Activated CD4-positive, alpha-beta T cell treated with anti-CD3 and anti-CD28 coated beads, Interleukin-2, amount 10 ng/mL, durations not matched to agents 7 days and 5 days (primary cell): ENCODE data around the gene GPRC5B. TPM values are rescaled to one million over a fixed set of nuclear protein-coding genes. Genes with fewer than 3 reads are reported as not detected.

Experiments
- CTCF ChIA-PET: fragments of 350-600 bp; sonication (Branson Sonifier 250); formaldehyde crosslinking; loops from one replicate; lab custom pipeline; 2021; ENCODE audit warnings: antibody characterized with exemption; lab: Charles Lee
- POLR2A ChIA-PET: fragments of 350-600 bp; sonication (Branson Sonifier 250); formaldehyde crosslinking; loops from one replicate; lab custom pipeline; 2021; ENCODE audit warnings: antibody characterized with exemption; lab: Charles Lee
- DNase-seq: peaks from one replicate; pipeline ENCODE4 v3.0.0-alpha.2; 2020
- H3K27ac Mint-ChIP-seq: one replicate; pipeline ENCODE4 v1.8.0; 2021; ENCODE audit warnings: mild to moderate bottlenecking, moderate library complexity, mixed read lengths
- H3K27me3 Mint-ChIP-seq: one replicate; pipeline ENCODE4 v1.8.0; 2021; ENCODE audit warnings: mixed read lengths
- H3K36me3 Mint-ChIP-seq: one replicate; pipeline ENCODE4 v1.8.0; 2021; ENCODE audit warnings: low read depth, mixed read lengths
- H3K4me1 Mint-ChIP-seq: one replicate; pipeline ENCODE4 v1.8.0; 2021; ENCODE audit warnings: mixed read lengths
- H3K4me3 Mint-ChIP-seq: one replicate; pipeline ENCODE4 v1.8.0; 2021; ENCODE audit warnings: mild to moderate bottlenecking, moderate library complexity, mixed read lengths
- H3K9me3 Mint-ChIP-seq: one replicate; pipeline ENCODE4 v1.8.0; 2021; ENCODE audit warnings: mixed read lengths
- total RNA-seq, 2 experiments: library from RNA; stranded (reverse); gene quantifications; one replicate each; pipeline ENCODE4 v1.2.3, GENCODE V29; 2021

GPRC5B gene
- total RNA-seq, 2 experiments from 2014 or later, result 0.25 to 0.42 TPM

DNA sequence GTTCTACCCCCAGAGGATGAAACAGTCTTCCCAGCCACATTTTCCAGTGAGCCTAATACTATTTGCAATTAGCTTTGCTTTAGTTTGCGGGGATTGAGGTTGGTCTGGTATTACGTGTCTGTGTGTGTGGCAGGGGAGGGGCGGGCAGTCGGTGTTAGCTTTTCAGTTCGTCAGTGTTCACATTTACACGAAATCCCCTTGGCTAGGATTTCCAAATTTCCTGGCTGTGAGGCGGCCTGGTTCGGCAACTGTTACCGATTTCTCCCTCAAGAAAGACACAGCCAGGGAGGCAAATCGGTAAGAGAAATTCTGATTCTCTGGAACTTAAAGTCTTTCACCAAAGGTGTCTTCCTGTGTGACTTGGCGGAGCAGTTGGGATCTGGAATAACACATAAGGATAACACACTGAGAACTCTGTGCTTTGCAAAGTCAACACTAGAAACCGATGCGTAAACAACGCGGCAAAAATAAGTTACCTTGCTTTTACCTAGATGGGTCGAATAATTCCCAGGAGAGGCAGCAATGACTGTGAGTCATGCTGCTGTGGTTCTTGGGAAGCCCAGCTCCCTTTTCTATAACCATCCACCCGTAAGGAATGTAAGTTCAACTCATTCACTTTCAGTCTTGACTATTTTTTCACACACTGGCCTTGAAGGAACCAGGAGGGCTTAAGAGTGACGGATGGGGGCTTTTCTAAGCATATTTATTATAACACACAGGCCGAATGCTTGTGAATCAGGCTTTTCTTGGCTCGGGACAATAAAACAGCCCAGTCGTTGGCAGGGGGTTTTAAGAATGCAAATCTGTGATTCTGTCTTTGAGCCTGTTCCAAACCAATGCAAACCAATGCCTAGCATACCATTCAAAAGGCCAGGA, 24.2 kb downstream of the GPRC5B start:
- Mint-ChIP-seq H3K9me3 (no peaks in the 10 kb centered on the region), H3K4me3 (no peak overlapping the region), H3K27me3 (no peaks in the 10 kb centered on the region), H3K36me3 (no peaks in the 10 kb centered on the region), H3K4me1 (no peaks in the 10 kb centered on the region), H3K27ac (no peak overlapping the region)
- ChIA-PET POLR2A (no interaction called here), CTCF (interaction anchor here (0.6 kb wide), 1 partner anchor 99 kb away, joined by 3 read pairs; no protein-coding TSS in a partner anchor)
- DNase-seq, result no peak

DNA sequence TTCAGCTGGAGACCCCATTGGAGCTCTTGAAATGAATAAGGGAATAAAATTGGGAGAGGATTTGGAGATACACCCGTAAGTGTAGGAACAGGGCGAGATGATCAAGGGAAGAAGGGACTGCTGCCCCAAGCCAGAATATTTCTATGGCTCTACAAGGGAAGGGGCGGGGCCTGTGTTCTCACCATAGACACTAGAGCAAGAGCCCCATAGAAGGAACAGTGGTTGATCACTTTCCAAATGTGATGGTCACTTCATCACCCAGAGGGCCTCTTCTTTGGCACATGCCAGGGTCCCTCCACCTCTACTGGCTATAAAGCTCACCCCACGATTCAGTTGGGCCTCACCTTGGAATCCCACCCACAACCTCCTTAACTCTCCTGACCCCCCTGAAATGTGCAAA, 25.0 kb downstream of the GPRC5B start:
- Mint-ChIP-seq H3K4me1 (no peaks in the 10 kb centered on the region), H3K36me3 (no peaks in the 10 kb centered on the region), H3K4me3 (no peak overlapping the region), H3K27me3 (no peaks in the 10 kb centered on the region), H3K9me3 (no peaks in the 10 kb centered on the region), H3K27ac (no peak overlapping the region)
- no peak for DNase-seq
- ChIA-PET CTCF (no interaction called here), POLR2A (no interaction called here)

DNA sequence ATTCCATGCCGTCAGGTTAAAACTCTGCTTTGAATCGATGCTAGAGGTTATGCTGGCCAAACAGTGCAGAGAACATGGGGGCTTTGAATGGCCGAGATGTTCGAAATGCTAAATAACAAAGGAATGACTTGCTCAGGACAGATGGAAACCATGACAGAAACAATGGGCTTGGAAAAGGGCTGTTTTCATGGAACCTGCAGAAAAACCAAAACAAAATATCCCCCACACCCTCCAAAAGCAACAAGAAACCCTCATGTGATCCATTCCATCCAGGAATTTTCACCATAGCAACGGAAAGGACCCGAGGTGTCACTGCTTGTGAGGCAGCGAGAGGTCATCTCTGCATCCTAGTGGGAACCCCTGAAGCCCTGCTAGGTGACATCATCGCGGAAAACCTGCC, 25.5 kb downstream of the GPRC5B start:
- H3K4me1 Mint-ChIP-seq, result no peaks in the 10 kb centered on the region
- no peaks in the 10 kb centered on the region for H3K9me3 Mint-ChIP-seq
- CTCF ChIA-PET, result no interaction called here
- no peaks in the 10 kb centered on the region for H3K36me3 Mint-ChIP-seq
- no peaks in the 10 kb centered on the region for H3K27me3 Mint-ChIP-seq
- POLR2A ChIA-PET, result no interaction called here
- no peak for DNase-seq
- H3K4me3 Mint-ChIP-seq, result no peak overlapping the region
- no peak overlapping the region for H3K27ac Mint-ChIP-seq

DNA sequence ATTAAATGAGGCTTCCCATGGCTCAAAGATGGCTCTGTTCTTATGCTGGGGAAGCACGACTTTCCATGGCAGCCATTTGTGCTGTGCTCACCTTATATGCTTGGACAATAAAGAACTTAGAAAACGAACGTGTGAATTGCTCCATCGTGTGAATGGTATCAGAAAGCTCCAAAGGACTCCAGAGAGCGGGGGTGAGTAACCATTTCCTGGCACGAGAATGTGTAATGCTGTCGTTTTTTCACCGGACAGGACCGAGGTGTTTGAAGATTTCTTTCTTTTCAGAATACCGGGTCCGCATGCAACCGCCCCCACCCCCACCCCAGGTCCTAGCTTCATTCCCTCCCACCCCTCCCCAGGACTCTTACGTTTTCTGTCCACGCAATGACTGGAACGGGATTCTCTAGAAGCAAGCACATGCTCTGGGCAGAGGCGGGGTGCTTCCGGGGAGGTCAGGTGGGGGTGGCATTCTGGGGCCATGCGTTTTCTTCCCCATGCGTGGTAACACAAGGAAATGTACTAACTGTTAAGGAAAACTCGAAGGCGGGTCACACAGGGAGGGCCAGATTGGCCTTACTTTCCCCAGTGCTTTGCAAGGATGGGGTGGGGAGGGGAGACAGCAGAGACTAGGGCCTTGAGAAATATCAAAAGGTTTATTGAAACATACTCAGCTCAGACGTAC, 26.2 kb downstream of the GPRC5B start:
- H3K27ac Mint-ChIP-seq, result no peak overlapping the region
- no peaks in the 10 kb centered on the region for H3K4me1 Mint-ChIP-seq
- H3K36me3 Mint-ChIP-seq, result no peaks in the 10 kb centered on the region
- H3K27me3 Mint-ChIP-seq, result no peaks in the 10 kb centered on the region
- no peak overlapping the region for H3K4me3 Mint-ChIP-seq
- no peaks in the 10 kb centered on the region for H3K9me3 Mint-ChIP-seq
- CTCF ChIA-PET, result interaction anchor here (1.0 kb wide), 1 partner anchor 30 kb away, joined by 4 read pairs; no protein-coding TSS in a partner anchor
- DNase-seq, result no peak
- POLR2A ChIA-PET, result no interaction called here

DNA sequence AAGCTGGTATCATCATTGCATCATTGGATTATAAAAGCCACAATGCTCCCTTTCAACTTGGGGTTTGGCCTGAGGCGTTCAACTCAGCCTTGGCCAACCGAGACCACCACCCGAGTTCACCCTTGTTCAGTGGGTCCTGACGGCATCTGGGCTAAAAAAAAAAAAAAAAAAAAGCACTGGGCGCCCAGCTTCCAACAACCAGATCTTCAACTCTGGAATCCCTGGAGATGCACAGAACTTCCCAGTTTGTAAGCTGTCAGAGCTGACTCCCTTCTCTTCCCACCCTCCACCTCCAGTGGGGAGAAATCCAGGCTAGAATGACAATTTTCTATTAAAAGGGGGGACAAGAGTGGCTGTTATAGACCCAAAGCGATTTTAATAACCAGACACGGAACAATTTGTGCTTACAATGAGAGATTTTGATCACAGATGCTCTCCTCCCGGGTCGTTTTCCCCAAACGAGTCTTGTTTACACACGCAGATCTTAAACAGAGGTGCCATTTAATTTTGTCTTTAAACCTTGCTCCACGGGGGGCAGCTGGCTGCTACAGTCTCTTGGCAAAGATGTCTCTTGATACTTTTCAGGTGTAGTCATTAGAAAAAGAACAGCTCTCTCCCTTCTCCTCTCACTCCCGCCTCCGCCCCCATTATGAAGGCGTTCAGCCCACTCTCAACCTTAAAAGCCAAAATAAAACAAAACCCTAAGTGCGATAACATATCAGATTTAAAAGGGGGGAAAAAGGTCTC, 26.9 kb downstream of the GPRC5B start:
- Mint-ChIP-seq H3K4me3 (no peak overlapping the region), H3K27ac (no peak overlapping the region), H3K9me3 (no peaks in the 10 kb centered on the region), H3K36me3 (no peaks in the 10 kb centered on the region), H3K27me3 (no peaks in the 10 kb centered on the region), H3K4me1 (no peaks in the 10 kb centered on the region)
- POLR2A ChIA-PET, result no interaction called here
- DNase-seq, result no peak
- CTCF ChIA-PET, result interaction anchor here (0.7 to 1.0 kb wide), 3 partner anchors 10 to 31 kb away, joined by 3 to 6 read pairs (median 4); no protein-coding TSS in a partner anchor

DNA sequence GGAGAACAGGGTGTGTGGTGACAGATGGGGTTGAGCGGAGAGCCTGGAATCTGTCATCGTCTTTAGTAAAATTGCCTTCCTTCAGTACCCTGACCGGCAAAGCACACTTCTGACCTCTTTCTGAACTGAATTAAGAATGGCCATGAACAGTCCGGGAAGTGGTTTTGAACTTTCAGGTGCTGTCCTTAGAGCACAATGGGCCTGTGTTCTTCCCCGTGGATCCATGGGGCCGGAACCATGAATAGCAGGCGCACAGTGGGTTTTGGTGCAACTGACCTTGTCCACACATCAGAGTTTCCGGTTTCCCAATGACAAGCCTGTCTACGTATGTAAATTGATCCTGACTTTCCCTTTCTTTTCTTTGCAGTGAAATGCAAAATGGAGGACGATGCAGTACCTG, 28.5 kb downstream of the GPRC5B start:
- no peaks in the 10 kb centered on the region for H3K36me3 Mint-ChIP-seq
- H3K27ac Mint-ChIP-seq, result no peak overlapping the region
- DNase-seq, result no peak
- H3K27me3 Mint-ChIP-seq, result no peaks in the 10 kb centered on the region
- CTCF ChIA-PET, result no interaction called here
- no peaks in the 10 kb centered on the region for H3K9me3 Mint-ChIP-seq
- POLR2A ChIA-PET, result no interaction called here
- H3K4me1 Mint-ChIP-seq, result no peaks in the 10 kb centered on the region
- no peak overlapping the region for H3K4me3 Mint-ChIP-seq

DNA sequence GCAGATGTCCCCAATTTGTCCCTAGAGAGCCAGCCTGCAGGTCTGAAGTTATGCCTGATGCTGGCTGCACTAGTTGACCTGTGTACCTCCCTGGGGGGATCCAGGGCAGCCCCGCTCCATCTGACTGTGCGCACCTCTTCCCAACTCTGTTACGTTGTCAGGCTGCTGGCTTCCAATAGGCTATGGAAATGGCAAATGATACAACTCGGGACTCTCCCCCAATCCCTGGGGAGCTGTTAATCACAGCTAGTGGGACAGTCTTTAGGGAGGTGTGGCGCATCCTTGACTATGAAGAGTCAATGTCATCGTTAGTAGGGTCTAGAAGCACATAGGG, 30.1 kb downstream of the GPRC5B start:
- H3K9me3 Mint-ChIP-seq, result no peaks in the 10 kb centered on the region
- H3K27me3 Mint-ChIP-seq, result no peaks in the 10 kb centered on the region
- H3K36me3 Mint-ChIP-seq, result no peaks in the 10 kb centered on the region
- H3K4me3 Mint-ChIP-seq, result no peak overlapping the region
- H3K27ac Mint-ChIP-seq, result no peak overlapping the region
- no peak for DNase-seq
- CTCF ChIA-PET, result interaction anchor here (0.6 kb wide), 1 partner anchor 763 kb away, joined by 3 read pairs; no protein-coding TSS in a partner anchor
- POLR2A ChIA-PET, result no interaction called here
- no peaks in the 10 kb centered on the region for H3K4me1 Mint-ChIP-seq

DNA sequence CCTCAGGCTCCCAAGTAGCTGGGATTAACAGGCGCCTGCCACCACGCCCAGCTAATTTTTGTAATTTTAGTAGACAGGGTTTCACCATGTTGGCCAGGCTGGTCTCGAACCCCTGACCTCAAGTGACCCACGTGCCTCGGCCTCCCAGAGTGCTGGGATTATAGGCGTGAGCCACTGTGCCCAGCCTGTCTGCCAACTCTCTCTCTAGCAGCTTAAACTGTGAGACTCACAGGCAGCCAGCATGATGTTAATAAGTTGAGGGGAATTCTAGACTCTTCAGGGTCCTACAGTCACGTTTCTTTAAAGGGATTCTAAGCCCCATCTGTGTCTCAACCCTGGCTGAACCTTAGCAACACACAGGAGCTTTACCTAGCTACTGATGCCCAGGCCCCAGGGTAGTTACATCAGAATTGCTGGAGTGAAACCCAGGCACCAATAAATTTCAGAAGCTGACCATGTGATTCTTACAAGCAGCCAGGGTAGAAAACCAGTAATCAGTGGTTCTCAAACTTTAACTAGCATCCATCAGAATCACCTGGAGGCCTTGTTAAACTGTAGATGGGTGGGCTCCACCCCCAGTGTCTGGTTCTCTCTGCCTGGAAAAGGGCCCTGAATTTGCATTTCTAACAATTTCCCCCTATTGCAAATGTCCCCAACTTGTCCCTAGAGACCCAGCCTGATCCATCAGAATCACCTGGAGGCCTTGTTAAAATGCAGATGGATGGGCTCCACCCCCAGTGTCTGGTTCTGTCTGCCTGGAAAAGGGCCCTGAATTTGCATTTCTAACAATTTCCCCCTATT, 30.7 kb downstream of the GPRC5B start:
- H3K4me1 Mint-ChIP-seq, result no peaks in the 10 kb centered on the region
- H3K27ac Mint-ChIP-seq, result no peak overlapping the region
- H3K4me3 Mint-ChIP-seq, result no peak overlapping the region
- POLR2A ChIA-PET, result no interaction called here
- H3K9me3 Mint-ChIP-seq, result no peaks in the 10 kb centered on the region
- no peaks in the 10 kb centered on the region for H3K27me3 Mint-ChIP-seq
- CTCF ChIA-PET, result interaction anchor here (0.6 kb wide), 1 partner anchor 764 kb away, joined by 3 read pairs; no protein-coding TSS in a partner anchor
- no peak for DNase-seq
- H3K36me3 Mint-ChIP-seq, result no peaks in the 10 kb centered on the region

DNA sequence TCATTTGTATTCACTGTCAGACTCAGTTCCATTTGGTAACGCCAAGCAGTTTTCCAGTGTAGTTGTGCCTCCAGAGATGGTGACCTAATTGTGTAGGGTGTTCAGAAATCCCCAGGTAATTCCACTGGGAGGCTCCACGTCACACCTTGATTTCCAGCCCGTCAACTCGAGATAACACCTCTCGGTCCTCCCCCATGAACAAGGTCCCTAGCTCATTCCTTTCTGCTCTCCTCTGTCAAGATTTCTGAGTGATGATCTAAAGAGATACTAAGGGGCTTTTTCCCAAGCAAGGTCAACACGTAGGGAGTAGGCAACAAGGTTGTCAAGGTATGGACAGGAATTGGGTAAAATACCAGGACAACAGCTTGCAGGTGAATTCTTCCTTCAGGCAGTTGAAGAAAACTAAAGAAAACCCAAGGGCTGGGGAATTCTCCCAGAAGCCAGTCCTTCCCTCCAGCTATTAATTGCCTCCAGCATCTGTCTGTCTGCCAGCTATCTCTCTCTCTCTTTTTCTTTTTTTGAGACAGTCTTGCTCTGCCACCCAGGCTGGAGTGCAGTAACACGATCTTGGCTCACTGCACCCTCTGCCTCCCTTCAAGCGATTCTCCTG, 31.4 kb downstream of the GPRC5B start:
- H3K4me1 Mint-ChIP-seq, result no peaks in the 10 kb centered on the region
- ChIA-PET POLR2A (no interaction called here), CTCF (no interaction called here)
- no peaks in the 10 kb centered on the region for H3K9me3 Mint-ChIP-seq
- H3K27me3 Mint-ChIP-seq, result no peaks in the 10 kb centered on the region
- H3K4me3 Mint-ChIP-seq, result no peak overlapping the region
- DNase-seq, result no peak
- no peak overlapping the region for H3K27ac Mint-ChIP-seq
- H3K36me3 Mint-ChIP-seq, result no peaks in the 10 kb centered on the region

DNA sequence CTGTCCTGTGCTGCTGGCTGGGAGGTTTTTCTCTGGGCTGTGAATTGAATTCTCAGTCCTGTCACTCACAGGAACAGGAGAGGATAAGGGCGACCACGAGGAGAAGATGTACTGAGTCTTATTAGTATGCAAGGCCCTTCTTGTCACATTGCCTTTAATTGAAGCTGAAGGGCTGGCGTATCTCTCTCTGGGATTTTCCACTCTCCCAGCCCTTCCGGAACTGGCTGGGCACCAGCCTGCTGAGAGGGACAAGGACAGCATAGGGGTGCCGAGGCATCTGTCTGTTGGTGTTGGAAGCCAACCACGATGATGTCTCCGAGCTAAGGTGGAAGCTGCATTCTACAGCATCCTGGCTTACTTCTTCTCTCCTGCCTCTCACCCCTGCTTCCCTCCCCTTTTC, 33.2 kb downstream of the GPRC5B start:
- H3K4me1 Mint-ChIP-seq, result no peaks in the 10 kb centered on the region
- POLR2A ChIA-PET, result no interaction called here
- CTCF ChIA-PET, result no interaction called here
- no peaks in the 10 kb centered on the region for H3K36me3 Mint-ChIP-seq
- H3K4me3 Mint-ChIP-seq, result no peak overlapping the region
- H3K27ac Mint-ChIP-seq, result no peak overlapping the region
- H3K27me3 Mint-ChIP-seq, result no peaks in the 10 kb centered on the region
- H3K9me3 Mint-ChIP-seq, result no peaks in the 10 kb centered on the region
- DNase-seq, result no peak

DNA sequence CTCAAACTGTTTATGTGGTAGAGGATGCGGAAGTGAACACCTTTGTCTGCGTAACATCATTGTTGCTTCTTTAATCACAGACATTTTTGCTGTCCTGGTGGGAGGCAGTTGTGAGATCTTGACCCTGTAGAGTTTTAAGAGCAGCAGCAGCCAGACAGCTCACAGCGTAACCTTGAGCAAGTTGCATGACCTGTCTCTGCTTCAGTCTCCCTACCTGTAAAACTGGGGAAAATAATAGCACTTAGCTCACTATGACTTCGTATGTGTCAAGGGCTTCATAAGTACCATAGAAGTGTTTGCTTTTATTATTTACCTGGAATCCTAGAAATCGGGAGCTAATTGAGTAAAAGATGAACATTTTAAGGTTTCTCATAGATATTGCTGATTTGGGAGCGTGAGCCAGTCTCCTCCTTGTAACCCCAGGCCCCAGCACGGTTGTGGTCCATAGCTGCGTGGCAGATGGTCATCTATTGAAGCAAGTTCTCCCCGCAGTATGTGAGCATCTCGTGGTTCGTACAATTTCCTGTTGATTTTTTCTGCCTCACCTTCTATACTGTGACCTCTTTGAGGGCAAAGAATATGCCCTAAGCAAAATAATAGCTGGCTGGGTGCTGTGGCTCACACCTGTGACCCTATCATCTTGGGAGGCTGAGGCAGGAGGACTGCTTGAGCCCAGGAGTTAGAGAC, 34.4 kb downstream of the GPRC5B start:
- no peaks in the 10 kb centered on the region for H3K36me3 Mint-ChIP-seq
- no peak overlapping the region for H3K4me3 Mint-ChIP-seq
- no peaks in the 10 kb centered on the region for H3K9me3 Mint-ChIP-seq
- no peak overlapping the region for H3K27ac Mint-ChIP-seq
- ChIA-PET POLR2A (no interaction called here), CTCF (no interaction called here)
- no peak for DNase-seq
- H3K4me1 Mint-ChIP-seq, result no peaks in the 10 kb centered on the region
- H3K27me3 Mint-ChIP-seq, result no peaks in the 10 kb centered on the region

DNA sequence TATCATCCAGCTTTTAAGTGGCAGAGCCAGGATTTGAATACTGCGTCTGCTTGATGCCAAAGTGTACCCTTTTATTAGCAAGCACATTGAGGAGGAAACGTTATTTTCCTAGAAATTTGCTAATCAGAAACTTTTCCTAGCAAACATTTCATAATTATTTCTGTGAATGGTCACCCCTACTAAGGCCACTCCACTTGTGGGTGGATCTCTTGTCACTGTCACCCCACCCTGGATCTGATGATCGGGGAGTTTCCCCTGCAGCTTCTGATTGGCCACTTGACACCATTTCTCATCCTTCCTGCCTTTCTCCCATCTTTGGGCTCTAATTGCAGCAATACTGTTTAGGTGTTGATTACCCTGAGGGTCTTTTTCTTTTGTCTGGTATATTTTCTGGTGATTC, 35.9 kb downstream of the GPRC5B start:
- H3K4me3 Mint-ChIP-seq, result no peak overlapping the region
- H3K27me3 Mint-ChIP-seq, result no peaks in the 10 kb centered on the region
- CTCF ChIA-PET, result no interaction called here
- H3K9me3 Mint-ChIP-seq, result no peaks in the 10 kb centered on the region
- H3K36me3 Mint-ChIP-seq, result no peaks in the 10 kb centered on the region
- H3K4me1 Mint-ChIP-seq, result no peaks in the 10 kb centered on the region
- POLR2A ChIA-PET, result no interaction called here
- H3K27ac Mint-ChIP-seq, result no peak overlapping the region
- DNase-seq, result no peak
